ENCODE results near the gene KCNJ6. TPM values are rescaled to one million over a fixed set of nuclear protein-coding genes. Genes with fewer than 3 reads are reported as not detected.

KCNJ6 gene
- total RNA-seq, 1 experiment from 2014 or later, result 1.2 TPM

GRCh38 chr21:37800057-37800455, 116.2 kb downstream of the KCNJ6 start:
- no peak overlapping the region for H3K27ac Mint-ChIP-seq
- H3K27me3 ChIP-seq (ENCODE audit: insufficient read depth, low read length), result no peaks in the 10 kb centered on the region
- no peak overlapping the region for H3K18ac ChIP-seq (ENCODE audit: insufficient read length, low read depth, low read length)
- H3K9ac ChIP-seq (ENCODE audit: extremely low read depth, insufficient read length, low read length), result no peak overlapping the region
- DNase-seq, result no peak
- H3K79me2 ChIP-seq (ENCODE audit: insufficient read depth, low read length), result no peaks in the 10 kb centered on the region
- H4K5ac ChIP-seq (ENCODE audit: insufficient read length, low read depth, low read length), result no peak overlapping the region
- H3K27ac ChIP-seq (ENCODE audit: insufficient read length, low read depth, low read length), result no peak overlapping the region
- H2BK12ac ChIP-seq (ENCODE audit: insufficient read length, low read depth, low read length), result no peak overlapping the region
- H4K20me1 ChIP-seq (ENCODE audit: control insufficient read depth, insufficient read depth, insufficient read length), result no peaks in the 10 kb centered on the region
- H3K14ac ChIP-seq (ENCODE audit: insufficient read depth, low read length), result no peak overlapping the region
- no peak overlapping the region for H2BK20ac ChIP-seq (ENCODE audit: low read depth, low read length, poor library complexity, severe bottlenecking)
- H3K27me3 Mint-ChIP-seq (ENCODE audit: low read depth), result peaks cover 1% of the 10 kb centered on the region
- H3K4ac ChIP-seq (ENCODE audit: low read depth, low read length), result no peak overlapping the region
- H2BK5ac ChIP-seq (ENCODE audit: insufficient read length, low read length), result no peak overlapping the region
- H3K36me3 Mint-ChIP-seq (ENCODE audit: insufficient read depth in 1 of 3, low read depth in 3 of 3), result no peaks in the 10 kb centered on the region; a peak in 1 of 7 replicates
- H3K4me2 ChIP-seq (ENCODE audit: insufficient read depth, insufficient read length, low read length), result no peak overlapping the region
- H3K23ac ChIP-seq (ENCODE audit: insufficient read length, low read depth, low read length), result no peak overlapping the region
- H4K8ac ChIP-seq (replicated peaks; ENCODE audit: insufficient read length, low read depth, low read length), result no peak overlapping the region
- no peaks in the 10 kb centered on the region for H3K4me1 ChIP-seq (ENCODE audit: insufficient read depth, low read length)
- H3K79me1 ChIP-seq (ENCODE audit: insufficient read depth, low read depth, low read length, poor library complexity, severe bottlenecking), result no peaks in the 10 kb centered on the region
- no peak overlapping the region for H3K4me3 Mint-ChIP-seq
- no peak overlapping the region for H2AK5ac ChIP-seq (ENCODE audit: insufficient read length, low read length)
- H2BK15ac ChIP-seq (ENCODE audit: low read depth, low read length), result no peak overlapping the region
- H2AFZ ChIP-seq (ENCODE audit: low read length), result no peak overlapping the region
- H4K91ac ChIP-seq (ENCODE audit: insufficient read length, low read depth, low read length), result no peak overlapping the region
- no peak overlapping the region for H3T11ph ChIP-seq (ENCODE audit: low read length)
- no peaks in the 10 kb centered on the region for H3K9me3 ChIP-seq (ENCODE audit: control insufficient read depth, low read depth, low read length)
- H3K9me3 Mint-ChIP-seq, result 0 out of 5 replicates have a peak, but pooled peaks cover 0 to 3% of the 10 kb centered on the region in 2 experiments
- peaks cover 4% of the 10 kb centered on the region in 2 experiments for H3K4me1 Mint-ChIP-seq
- H3K23me2 ChIP-seq (ENCODE audit: insufficient read length, low read depth, low read length, poor library complexity, severe bottlenecking), result no peaks in the 10 kb centered on the region
- WGBS (ENCODE audit: extremely low coverage, insufficient read length, low lambda C conversion rate), result no CpG with 5 or more reads among the region's 2 CpGs
- H3K56ac ChIP-seq (ENCODE audit: insufficient read length, low read depth, low read length), result no peak overlapping the region
- no peak overlapping the region for H2BK120ac ChIP-seq (ENCODE audit: low read depth, low read length, poor library complexity, severe bottlenecking)
- TF ChIP-seq, protein P1, sequence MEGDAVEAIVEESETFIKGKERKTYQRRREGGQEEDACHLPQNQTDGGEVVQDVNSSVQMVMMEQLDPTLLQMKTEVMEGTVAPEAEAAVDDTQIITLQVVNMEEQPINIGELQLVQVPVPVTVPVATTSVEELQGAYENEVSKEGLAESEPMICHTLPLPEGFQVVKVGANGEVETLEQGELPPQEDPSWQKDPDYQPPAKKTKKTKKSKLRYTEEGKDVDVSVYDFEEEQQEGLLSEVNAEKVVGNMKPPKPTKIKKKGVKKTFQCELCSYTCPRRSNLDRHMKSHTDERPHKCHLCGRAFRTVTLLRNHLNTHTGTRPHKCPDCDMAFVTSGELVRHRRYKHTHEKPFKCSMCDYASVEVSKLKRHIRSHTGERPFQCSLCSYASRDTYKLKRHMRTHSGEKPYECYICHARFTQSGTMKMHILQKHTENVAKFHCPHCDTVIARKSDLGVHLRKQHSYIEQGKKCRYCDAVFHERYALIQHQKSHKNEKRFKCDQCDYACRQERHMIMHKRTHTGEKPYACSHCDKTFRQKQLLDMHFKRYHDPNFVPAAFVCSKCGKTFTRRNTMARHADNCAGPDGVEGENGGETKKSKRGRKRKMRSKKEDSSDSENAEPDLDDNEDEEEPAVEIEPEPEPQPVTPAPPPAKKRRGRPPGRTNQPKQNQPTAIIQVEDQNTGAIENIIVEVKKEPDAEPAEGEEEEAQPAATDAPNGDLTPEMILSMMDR (conservative IDR thresholded peaks at IDR 0.05), result no peak

All from H9 (cell line).